NCI-H2081 treated with DMSO at 0.1 percent for 48 hours (cell line): ENCODE measurements around the gene AMOTL2.

ENCODE experiments used
- DNase-seq: peaks from one replicate; lab custom pipeline; 2025; lab: John Stamatoyannopoulos, UW

The AMOTL2 gene

DNA sequence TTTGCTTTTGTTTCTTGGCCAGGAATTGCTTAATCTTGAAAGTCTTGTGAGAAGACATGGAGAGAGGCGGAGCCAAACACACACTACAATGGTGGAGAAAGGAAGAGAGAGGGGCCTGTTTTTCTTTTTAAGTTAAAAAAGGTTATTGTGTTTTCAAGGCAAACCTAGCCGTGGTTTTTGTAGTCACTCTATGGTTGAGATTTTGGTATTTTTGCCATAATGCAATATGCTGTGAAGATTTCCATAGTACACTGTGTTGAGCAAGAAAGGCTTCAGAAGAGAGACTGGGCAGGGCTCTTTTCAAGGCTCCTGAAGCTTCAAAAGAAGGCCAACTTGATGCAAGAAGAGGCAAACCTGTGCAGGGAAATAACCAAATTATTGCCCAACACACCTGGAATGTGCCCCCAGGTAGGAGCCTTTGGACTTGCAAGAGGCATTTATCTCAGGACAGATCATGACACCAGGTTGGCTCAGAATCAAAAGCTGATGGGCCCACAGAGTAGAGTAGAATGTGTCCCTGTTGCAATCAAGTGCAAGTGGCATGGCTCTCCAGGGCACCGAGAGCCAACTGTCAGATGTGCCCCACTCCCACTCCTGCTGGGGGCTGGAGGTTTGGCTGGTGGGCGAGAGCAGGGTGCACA, 22.1 kb downstream of the AMOTL2 start:
- no peak for DNase-seq

DNA sequence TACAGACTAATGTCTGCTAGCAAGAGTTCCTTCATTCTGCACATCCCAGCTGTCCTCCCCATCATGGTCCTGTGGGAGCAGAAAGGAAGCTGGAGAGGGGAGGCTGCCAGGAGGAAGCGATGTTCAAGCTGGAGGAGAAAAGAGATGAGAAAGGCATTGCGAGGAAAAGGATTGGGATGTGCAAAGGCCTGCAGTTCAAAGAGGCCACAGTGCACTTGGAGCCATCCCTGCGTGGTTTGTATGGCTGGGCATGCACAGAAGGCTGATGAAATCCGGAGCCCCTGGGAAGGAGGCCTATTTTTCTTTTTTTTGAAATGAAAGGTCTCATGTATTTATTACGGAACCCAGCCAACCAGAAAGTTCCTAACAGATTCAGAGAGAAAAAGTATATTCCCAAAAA, 22.8 kb downstream of the AMOTL2 start:
- DNase-seq = no peak

DNA sequence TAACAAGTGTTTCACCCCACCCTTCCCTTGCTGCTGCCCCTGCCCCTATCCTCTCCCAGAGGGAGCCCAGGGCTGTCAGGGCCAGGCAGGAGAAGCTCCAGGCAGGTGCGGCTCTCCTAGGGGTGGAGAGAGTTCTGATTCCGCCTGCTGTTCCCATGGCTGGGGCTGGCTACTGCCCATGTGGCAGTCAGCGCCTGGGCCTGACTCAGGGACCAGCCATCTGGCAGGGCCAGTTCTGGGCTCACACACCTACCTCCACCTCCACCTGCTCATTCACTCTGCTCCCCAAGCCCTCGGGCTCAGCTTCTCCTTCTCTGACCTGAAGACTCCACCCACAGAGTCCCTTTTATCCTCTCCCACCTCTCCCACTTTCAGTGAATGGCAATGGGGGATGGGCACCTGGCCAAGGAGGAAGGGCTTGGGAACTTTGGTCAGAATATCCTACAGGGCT, 23.4 kb downstream of the AMOTL2 start:
- DNase-seq = no peak

DNA sequence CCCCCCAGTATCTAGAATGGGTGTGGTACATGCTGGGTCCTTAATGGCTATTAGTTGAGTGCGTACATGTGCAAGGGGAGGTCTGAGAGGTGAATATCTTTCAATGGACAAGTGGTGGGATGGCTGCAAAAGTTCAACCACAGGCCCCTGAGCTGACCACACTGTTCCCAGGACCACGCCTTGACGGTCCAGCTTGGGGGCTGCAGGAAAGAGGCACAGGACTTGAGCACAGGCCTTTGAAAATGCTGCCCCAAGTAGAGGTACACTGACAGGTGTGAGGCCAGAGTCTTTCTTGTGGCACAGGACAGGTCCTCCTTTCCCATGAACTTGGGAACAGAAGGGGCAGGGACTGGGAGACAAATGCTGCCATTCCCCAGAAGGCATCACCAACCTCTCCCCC, 24.0 kb downstream of the AMOTL2 start:
- no peak for DNase-seq

DNA sequence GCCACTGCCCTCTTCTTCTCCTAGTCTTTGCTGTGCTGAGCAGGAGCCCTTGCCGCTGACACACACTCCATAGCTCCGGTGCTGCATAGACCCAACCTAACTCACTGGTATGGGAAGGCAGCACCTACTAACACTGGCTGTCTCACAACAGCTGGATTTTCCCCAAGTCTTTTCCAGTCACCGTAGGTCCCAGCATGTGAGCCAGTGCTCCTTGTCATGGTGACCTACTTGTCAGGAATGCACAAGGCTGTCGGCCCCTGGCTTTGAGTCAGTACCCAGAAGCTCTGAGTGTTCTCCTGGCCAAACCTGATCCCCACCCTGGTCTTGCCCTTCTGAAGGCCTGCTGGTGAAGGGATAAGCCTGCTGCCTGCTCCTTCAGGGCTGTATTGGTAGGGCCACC, 25.7 kb downstream of the AMOTL2 start:
- DNase-seq = no peak

DNA sequence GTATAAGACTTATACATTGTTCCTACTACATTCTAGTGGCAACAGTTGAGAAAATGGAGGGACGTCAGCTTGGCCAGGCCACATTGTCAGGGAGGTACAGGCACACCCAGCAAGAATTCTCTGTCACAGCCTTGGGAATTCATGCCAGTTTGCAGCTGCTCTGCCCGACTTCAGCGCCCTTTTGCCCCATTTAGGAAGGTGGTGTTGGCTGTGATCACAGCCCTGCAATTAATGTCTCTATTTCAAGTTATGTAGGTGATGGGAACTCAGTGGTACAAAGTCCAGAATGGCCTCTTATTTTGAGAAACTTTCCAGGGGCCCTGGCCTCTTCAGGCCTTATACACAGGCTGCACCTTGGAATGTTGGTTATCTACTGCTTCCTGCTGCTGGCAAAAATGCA, 26.7 kb downstream of the AMOTL2 start:
- DNase-seq = no peak

DNA sequence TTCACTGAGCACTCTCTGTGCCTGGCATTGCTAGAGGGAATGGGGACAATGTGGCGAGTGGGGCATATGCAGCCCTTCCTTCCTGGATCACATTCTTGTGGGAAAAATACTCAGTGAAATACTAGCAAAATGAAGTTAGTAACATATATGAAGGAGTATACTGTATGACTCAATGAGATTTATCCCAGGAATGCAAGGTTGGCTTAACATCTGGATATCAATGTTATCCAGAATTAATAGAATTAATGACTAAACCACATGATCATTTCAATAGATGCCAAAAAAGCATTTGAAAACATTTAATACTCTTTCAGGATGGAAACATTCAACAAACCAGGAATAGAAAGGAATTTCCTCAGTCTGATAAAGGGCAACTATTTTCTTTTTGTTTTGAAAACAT, 27.5 kb downstream of the AMOTL2 start:
- DNase-seq = no peak

DNA sequence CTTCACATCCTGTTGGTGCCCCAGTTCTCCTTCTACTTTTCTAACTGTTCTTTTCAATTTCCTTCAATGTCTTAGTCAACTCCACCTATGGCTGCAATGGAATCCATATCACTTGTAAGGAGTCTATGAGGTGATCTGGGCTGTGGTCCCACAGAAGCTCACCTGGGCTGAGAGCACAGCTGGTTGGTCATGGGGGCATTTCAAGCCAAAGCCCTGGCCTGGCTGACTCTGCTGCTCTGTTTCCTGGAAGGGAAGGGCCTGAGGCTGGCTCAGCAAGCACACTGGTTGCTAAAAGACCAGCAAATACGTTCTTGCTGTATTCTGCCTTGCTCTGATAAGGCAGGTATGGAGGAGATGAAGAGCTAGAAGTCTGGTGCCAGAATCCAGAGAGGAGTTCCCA, 29.0 kb downstream of the AMOTL2 start:
- DNase-seq = no peak

DNA sequence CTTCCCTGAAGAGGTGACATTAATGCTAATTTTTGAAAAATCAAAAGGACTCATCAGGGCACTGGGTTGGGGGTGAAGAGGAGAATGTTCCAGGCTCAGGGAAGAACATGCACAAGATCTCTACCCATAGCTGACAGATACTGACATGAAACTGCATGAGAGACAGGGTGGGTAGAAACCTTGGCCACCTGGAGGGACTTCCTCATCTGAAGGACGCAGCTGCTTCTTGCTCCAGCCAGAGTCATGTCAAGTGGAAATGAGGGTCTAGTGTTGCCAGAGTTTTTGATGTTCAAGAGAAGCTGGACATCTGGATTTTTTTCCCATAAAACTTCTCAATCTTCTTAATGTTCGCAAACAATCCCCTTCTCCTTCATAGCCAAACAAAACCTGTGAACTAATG, 29.7 kb downstream of the AMOTL2 start:
- no peak for DNase-seq

DNA sequence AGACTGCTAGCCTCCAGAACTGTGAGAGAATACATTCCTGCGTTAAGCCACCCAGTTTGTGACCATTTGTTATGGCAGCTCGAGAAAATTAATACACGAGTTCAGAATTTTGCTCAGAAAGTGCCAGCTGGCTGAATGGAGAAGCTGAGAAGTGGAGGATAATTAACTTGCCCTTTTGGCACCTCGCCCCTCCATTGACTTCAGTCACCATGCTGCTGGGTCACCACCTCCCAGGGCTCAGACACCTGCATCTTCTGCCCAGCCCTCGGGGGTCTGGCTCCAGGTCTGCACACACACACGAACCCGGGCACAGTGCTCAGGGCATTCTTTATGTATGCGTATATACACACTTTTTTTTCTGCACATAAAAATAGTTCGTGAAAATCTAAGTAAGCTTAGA, 32.0 kb downstream of the AMOTL2 start:
- no peak for DNase-seq

DNA sequence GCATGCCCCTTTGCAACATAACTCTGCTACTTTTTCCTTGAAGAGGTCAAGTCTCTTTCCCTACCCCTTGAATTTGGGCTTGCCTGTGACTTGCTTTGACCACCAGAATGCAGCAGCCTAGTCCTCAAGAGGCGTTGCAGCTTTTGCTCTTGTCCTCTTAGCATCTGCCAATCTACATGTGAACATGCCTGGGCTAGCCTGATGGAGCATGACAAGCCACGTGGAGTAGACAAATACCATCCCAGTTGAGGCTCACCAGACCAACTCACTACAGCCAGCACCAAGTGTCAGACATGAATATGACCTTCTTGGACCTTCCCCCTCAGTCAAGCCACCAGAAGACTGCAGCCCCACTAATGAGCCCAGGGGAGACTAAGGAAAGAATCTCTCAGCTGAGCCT, 32.9 kb downstream of the AMOTL2 start:
- DNase-seq = no peak

DNA sequence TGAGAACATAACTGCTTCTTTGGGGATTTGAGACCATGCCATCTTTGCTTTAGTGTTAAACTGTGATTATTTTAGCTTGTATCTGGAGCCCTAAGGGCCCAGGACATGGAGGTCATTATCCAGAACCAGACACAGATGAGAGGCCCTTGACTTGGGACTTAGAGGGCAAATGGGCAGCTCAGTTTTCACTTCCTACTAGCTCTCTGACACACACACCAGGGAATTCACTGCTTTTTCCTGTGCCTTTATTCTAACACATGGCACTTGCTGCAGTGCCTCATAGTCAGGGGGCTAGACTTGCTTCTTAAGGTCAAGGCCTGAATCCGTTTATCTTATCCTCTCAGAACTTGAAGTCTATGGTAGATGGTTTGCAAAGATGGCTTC, 33.3 kb downstream of the AMOTL2 start:
- DNase-seq = no peak

DNA sequence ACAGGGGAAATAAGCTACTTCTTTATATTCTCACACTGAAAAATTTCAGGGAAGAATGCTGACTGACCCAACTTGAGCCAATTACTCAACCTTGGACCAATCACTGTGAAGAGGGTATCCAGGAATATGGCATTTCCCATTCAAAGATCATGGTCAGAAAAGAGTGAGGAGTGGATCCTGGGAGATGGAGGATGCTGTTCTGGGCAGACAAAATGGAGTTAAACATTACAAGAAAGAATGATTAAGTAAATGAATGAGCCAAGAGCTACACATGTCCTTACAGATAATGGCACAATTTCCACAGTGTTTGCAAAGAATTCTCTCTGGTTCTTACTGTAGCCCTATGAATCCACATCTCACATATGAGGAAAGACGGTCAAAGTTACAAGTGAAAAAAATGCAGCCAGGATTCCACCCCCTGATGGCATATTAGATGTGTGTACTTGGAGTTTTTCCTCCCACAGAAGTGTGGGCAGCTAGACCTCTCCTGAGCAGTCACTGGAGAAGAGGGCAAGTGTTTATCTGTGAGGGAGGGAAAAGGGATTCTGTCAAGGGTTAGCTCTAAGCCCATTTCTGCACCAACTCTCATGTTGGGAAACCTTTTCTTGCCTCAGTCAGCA, 33.8 kb downstream of the AMOTL2 start:
- DNase-seq = no peak

DNA sequence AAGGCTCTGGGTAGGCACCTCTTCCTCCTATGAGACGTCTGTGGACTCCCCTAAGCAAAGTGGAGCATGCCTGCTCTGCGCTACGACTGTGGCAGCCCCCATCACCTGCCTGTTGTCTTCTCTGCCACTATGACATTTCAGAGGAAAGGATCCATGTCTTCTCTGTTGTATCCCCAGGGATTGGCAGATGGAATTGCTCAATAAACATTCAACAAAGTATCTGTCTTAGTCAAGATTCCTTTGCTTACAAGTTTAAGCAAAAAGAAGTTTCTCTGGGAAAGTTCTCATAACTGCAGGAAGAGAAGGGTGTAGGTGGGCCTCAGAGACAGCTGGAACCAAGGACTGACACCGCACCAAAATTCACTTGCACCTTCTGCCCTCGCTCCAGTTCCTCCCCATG, 34.3 kb downstream of the AMOTL2 start:
- DNase-seq = no peak

DNA sequence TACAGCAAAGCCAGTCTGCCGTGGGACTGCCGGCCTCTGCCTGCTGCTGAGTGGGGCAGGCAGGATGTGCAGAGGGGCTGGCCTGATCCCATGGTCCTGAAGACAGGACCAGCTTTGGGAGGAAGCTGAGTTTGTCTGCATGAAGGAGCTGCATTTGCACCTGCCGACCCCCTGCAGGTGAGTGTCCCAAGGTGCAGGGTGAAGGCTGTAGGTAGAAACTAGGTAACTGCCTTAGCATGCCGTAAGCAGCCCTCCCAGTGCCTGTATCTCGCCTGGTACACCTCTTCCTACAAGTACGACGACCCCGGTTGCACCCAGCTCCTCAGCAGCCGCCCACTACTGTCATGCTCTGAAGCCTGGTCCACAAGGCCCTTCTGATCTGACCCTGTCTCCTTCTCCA, 34.9 kb downstream of the AMOTL2 start:
- no peak for DNase-seq

DNA sequence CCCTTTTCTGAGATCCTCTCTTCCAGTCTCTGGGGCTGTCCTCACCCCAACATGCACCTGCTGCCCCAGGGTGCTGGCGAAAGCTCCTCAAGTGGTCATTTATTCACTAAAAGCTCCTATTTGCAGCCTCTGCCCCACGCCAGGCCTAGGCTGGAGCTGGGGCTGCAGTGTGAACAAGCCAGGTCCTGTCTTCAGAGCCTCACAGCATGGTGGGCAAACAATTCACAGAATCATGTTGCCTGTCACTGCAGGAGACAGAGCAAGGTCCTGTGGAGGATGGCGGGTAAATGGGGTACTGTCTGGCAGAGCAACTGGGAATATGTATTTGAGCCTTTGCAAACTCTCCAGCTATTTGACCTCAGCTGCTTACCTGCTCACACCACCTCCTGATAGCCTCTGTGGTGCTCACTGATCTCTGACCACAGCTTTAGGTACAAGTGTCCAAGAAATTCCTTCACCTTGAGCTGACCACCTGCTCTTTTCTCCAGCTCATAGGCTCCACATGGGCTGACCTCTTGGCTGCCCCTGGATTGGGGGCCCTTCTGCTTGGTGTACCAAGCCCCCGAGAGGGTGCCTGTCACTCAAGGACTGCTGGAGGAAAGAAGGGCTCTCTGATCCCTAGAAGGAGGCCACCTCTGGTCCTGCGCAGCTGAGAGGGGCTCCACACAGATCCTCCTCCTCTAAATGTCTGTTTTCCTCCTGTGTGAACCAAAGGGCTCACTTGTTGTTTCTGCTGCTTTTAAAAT, 35.6 kb downstream of the AMOTL2 start:
- DNase-seq = no peak

DNA sequence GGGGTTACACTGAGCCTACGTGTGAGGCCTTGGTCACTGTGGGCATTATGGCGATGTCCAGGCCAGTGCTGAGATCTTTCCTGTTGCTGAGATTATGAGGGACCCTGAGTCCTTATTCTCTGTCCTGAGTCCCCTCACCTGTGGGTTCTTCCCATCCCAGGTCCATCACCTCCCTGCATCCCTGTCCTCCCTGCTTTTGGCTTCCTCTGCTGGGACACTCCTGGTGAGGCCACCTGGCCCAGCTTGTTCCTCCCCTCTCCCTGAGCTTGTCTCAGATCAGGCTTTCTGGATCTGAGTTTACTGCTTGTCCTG, 36.1 kb downstream of the AMOTL2 start:
- DNase-seq = no peak

DNA sequence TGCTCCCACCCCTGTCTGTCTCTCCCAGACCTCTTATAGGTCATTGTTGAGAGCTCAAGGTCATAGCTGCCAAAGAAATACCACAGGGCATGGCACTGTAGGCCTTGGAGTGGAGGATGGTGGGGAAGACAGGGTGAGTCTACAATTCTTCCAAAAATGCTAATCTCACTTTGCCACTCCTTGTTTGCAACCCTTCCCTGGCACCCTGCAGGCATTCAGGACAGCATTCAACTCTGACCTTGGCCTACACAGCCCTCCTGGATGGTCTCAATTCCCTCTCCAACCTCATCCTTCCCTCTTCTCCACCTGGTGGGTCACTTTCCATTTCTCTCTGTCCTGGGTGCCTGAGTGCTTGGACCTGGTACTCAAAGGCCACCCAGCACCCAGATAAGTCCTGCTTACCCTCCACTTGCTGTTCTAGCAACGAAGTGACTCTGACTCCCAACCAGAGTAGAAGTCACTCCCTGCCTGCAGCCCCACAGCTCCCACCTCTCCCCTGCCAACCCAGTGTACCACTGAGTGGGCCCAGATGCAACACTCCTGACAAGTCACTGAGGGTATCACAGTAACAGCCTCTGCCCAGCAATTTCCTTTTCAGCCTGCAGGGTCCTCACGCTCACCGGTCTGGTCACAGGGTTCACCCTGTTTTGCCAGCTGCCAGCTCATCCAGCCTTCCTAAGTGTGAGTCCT, 36.6 kb downstream of the AMOTL2 start:
- no peak for DNase-seq

DNA sequence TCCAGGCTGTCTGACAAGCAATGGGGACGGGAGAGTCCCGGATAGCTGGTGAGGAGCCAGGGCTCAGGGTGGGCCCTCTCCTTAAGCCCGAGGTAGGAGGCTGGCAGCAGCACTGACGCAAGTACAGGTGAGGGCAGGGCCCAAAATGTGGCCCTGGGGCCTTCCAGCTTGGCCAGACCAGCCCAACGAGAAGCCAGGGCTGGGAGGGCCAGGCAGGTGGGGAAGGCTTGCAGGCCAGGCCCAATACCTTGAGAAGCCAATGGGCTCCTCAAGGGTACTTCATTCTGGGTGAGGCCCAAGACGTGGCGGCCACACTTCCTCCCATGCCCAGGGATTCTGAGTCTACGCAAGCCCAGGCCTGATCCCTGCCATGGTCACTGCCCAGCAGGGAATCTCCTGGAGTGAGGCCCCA, 37.2 kb downstream of the AMOTL2 start:
- no peak for DNase-seq

DNA sequence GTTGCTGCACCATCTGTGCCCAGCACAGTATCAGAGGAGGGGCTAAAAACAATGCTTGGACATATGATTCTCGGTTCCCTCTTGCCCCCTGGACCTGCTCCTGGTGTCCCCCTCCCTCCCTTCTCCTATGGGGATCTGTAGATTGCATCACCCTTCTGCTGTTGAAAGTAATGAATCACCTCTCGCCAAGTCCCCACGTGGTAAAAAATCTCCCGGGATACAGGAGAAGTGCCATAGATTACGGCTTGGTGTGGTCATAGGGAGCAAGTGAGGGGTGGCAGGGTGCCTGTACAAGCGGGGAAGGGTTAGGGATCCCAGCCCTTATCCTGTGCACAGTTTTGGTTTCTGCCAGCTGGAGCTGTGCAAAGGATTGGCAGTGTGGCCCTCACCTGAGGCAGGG, 37.7 kb downstream of the AMOTL2 start:
- no peak for DNase-seq

DNA sequence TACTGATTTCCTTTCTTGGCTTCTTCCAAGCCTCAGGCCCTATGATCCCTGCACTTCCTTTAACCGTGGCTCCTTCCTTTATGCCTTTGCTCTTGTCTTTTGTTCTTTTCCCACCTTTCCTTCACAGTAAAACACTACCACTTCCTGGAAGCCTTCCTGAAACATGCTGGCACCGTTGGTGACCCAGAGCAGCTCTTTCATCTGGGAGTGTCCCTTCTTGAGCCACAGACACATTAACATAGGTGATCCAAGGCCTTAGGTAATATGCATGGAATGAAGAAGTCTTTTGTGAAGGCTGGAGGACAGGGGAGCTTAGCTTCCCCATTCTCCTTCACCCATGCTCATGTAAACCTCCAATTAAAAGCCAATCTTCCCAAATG, 39.4 kb downstream of the AMOTL2 start:
- DNase-seq = no peak

DNA sequence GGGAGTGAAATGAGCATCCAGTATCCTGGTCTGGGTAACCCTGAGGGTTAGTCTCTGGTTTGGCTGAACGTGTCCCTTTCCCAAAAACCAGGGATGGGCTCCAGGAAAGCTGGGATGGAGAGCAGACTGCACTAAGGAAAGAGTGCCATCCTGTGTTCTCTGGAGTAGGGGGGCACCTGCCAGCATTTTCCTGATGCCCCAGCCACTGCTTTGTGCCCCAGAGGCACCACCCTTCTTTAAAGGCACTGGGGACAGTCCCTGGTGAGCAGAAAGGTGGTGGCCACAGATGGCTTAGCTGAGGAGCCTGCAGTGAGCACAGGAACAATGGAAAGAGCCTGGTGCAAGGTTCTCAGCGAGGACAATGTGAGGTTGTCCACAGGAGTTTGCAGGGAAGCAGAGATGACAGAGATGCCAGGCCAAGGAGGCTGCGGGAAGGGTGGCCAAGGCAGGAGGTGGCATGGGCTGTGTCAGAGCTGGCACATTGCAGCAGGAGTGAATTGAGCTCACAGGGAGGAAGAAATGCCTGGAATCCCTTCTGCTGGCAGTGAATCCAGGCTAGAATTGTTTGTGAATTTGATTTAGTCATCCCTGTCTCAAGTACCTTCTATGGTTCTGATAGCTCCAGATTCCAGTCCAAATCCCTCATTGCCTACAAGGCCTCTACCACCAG, 39.9 kb downstream of the AMOTL2 start:
- DNase-seq = no peak
